BLaER1 (cell line): ENCODE data around the gene CD99L2.

ENCODE experiments used
- H3K27ac ChIP-seq: shearing (Covaris generic); formaldehyde crosslinking; 2 replicates; pipeline ENCODE4 v1.8.1; 2022
- H3K27me3 ChIP-seq: shearing (Covaris generic); formaldehyde crosslinking; 2 replicates; pipeline ENCODE4 v1.8.1; 2022
- H3K36me3 ChIP-seq: shearing (Covaris generic); formaldehyde crosslinking; 2 replicates; pipeline ENCODE4 v1.8.1; 2022
- H3K4me1 ChIP-seq: shearing (Covaris generic); formaldehyde crosslinking; 2 replicates; pipeline ENCODE4 v1.8.1; 2022
- H3K4me2 ChIP-seq: shearing (Covaris generic); formaldehyde crosslinking; 2 replicates; pipeline ENCODE4 v1.8.1; 2022
- H3K4me3 ChIP-seq: shearing (Covaris generic); formaldehyde crosslinking; 2 replicates; pipeline ENCODE4 v1.8.1; 2022
- H3K9ac ChIP-seq: shearing (Covaris generic); formaldehyde crosslinking; 2 replicates; pipeline ENCODE4 v1.8.1; 2022
- H3K9me3 ChIP-seq: shearing (Covaris generic); formaldehyde crosslinking; 2 replicates; pipeline ENCODE4 v1.8.1; 2022
- H4K20me1 ChIP-seq: shearing (Covaris generic); formaldehyde crosslinking; 2 replicates; pipeline ENCODE4 v1.8.1; 2022
- Cebpa-rat ChIP-seq: shearing (Covaris generic); IDR thresholded peaks from 2 replicates; pipeline ENCODE4 v1.8.1; 2022

Gene CD99L2

DNA sequence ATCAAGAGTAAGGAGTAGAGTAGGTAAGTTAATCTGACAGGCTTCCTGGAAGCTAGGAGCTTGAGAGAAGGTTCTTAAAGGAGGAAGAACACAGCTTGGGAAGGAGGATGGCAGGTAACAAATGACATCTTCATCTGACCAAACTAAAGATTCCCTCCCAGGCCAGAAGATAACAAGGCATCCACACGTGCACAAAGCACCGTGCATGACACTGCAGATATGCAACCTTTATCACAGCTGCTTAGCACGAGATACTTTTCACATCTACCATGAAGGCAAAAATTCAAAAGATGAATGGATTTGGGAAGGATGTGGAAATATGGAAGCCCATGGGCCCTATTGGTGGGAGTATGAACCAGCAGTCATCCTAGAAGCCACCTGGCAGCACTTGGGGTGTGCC lies 34.3 kb downstream of the CD99L2 start:
- Histone ChIP-seq H3K27me3 (no peaks in the 10 kb centered on the region), H3K4me2 (no peak overlapping the region), H4K20me1 (no peaks in the 10 kb centered on the region), H3K9me3 (peaks cover 10% of the 10 kb centered on the region), H3K4me3 (no peak overlapping the region), H3K9ac (no peak overlapping the region), H3K4me1 (no peaks in the 10 kb centered on the region), H3K36me3 (no peaks in the 10 kb centered on the region), H3K27ac (no peak overlapping the region)
- TF ChIP-seq Cebpa-rat, result no peak

DNA sequence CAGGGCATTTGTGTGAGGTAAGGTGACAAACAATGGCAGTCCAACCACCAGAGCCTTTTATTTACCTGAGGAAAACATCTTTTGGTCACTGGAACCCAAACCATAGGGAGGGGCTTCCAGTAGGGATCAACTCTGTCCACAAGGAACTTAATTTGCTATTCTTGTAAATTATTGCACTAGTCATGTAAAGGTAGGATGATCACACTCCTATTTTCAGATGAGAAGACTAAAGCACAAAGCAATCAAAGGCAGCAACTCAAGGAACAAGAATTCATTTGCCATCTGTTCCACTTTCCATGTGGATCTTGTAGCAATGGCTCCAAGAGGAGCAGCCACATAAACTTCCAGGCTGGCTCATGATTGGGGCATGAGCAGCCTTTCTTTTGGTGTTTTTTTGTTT lies 35.3 kb downstream of the CD99L2 start:
- no peak overlapping the region for H3K4me3 ChIP-seq
- H3K27ac ChIP-seq, result no peak overlapping the region
- H3K4me2 ChIP-seq, result no peak overlapping the region
- no peak for TF ChIP-seq Cebpa-rat
- no peaks in the 10 kb centered on the region for H4K20me1 ChIP-seq
- no peak overlapping the region for H3K9ac ChIP-seq
- no peaks in the 10 kb centered on the region for H3K27me3 ChIP-seq
- H3K4me1 ChIP-seq, result no peaks in the 10 kb centered on the region
- H3K9me3 ChIP-seq, result peaks cover 10% of the 10 kb centered on the region
- H3K36me3 ChIP-seq, result no peaks in the 10 kb centered on the region

DNA sequence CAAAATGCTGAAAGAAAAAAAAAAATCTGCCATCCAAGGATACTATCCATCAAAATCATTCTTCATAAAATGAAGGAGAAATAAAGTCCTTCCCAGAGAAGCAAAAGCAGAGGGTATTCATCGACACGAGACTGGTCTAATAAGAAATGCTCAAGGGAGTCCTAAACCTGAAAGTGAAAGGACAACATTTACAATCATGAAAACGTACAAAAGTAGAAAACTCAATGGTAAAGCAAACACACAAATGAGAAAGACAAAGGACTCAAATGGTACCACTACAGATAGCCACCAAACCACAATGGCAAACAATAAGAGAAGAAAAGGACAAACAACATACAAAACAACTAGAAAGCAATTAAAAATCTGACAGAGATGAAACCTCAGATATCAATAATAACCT lies 41.0 kb downstream of the CD99L2 start:
- no peak for TF ChIP-seq Cebpa-rat

DNA sequence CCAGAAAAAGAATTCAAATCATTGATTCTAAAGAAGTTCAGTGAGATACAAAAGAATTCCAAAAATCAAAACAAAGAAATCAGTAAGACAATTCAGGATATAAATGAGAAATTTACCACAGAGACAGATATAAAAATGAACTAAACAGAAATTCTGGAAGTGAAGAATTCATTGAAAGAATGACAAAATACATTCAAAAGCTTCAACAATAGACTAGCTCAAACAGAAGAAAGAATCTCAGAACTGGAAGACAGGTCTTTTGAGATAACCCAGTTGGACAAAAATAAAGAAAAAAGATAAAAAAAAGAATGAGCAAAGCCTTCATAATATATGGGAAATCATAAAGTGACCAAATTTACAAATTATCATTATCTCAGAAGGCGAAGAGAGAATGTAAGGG lies 41.7 kb downstream of the CD99L2 start:
- no peak overlapping the region for H3K9ac ChIP-seq
- no peaks in the 10 kb centered on the region for H3K4me1 ChIP-seq
- no peak overlapping the region for H3K4me3 ChIP-seq
- H3K9me3 ChIP-seq, result peaks cover 35% of the 10 kb centered on the region
- no peak overlapping the region for H3K27ac ChIP-seq
- H3K36me3 ChIP-seq, result peaks cover 13% of the 10 kb centered on the region
- H4K20me1 ChIP-seq, result no peaks in the 10 kb centered on the region
- H3K27me3 ChIP-seq, result no peaks in the 10 kb centered on the region
- no peak overlapping the region for H3K4me2 ChIP-seq
- no peak for TF ChIP-seq Cebpa-rat

More for the DNA sequence above, 41.0 kb downstream of the CD99L2 start:
- Histone ChIP-seq H3K27me3 (no peaks in the 10 kb centered on the region), H3K9me3 (peaks cover 35% of the 10 kb centered on the region), H3K4me1 (no peaks in the 10 kb centered on the region), H3K4me3 (no peak overlapping the region), H3K4me2 (no peak overlapping the region), H3K9ac (no peak overlapping the region), H3K36me3 (peaks cover 13% of the 10 kb centered on the region), H3K27ac (no peak overlapping the region), H4K20me1 (no peaks in the 10 kb centered on the region)

DNA sequence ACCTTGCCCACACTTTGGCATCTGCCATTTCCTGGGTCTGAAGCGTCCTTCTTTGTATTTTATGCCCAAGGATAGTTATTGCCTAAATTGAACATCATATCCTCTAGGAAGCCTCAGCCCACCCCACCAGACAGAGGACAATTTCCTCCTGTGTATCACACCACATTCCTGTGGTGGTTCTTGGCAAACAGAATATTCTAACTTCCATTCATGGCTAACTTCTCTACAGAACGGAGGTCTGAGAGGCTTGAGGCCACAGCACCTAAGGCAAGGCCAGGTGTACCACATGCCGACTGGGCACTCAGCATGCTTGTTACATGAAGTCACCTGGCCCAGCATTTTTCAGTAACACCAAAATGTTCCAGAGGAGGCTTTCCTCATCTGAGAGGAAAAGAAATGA lies 42.4 kb downstream of the CD99L2 start:
- Histone ChIP-seq H3K27me3 (no peaks in the 10 kb centered on the region), H3K36me3 (peaks cover 13% of the 10 kb centered on the region), H3K4me3 (no peak overlapping the region), H3K4me2 (no peak overlapping the region), H3K4me1 (no peaks in the 10 kb centered on the region), H3K9ac (no peak overlapping the region), H3K27ac (no peak overlapping the region), H4K20me1 (no peaks in the 10 kb centered on the region), H3K9me3 (peaks cover 31% of the 10 kb centered on the region)
- TF ChIP-seq Cebpa-rat, result no peak

DNA sequence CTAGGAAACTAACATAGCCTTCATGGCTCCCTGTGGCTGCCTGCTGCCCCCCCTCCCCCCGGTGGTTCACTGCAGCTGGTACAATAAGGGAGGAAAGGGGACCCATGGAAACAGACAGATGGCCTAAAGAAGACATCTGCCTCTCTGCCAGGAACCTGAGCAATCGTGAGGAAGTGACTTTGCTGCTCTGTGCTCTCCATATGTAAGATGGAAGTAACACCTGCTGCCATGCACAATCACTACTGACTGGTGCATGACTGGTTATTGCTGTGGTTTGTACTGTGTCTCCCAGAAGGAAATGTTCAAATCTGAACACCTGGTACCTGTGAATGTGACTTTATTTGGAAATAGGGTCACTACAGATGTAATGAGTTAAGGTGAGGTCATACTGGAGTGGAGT lies 43.6 kb downstream of the CD99L2 start:
- H3K4me3 ChIP-seq, result no peak overlapping the region
- H3K4me1 ChIP-seq, result no peaks in the 10 kb centered on the region

DNA sequence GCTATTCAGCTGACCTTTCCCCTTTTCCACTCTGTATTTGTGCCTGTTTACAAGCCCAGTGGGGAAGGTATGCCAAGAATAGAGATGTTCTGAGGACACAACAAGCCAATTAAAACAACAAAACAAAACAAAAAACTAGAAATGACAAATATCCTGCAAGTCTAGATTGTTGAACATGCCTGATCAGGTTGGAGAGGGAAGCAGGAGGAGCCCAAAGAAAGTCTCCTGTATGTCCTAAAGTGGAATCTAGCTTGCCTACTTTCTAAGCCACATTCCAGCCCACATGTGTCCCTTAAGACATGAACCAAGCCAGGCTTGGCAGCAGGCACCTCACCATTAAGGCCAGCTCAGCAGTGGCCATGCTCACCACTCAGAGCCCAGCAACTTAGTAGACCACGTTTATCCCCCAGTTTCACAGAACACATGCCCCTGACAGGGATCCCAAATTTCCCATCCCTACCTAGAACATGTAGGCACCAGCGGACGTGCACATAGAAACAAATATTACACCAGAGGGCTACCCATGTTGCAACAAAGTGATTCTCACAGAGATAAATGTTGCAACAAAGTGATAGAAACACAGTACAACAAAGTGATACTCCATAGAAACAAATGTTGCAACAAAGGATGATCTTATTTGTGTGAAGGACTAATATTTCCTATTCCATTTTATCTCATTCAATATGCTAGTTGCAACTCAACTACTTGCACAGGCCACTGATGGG lies 48.3 kb downstream of the CD99L2 start:
- H3K4me3 ChIP-seq, result no peak overlapping the region
- H3K4me1 ChIP-seq, result peaks cover 7% of the 10 kb centered on the region
- no peak overlapping the region for H3K27ac ChIP-seq
- no peak overlapping the region for H3K4me2 ChIP-seq
- H3K36me3 ChIP-seq, result peaks cover 3% of the 10 kb centered on the region; the same call in 1 of the 2 replicates
- H3K9me3 ChIP-seq, result no peaks in the 10 kb centered on the region
- H4K20me1 ChIP-seq, result no peaks in the 10 kb centered on the region
- no peak overlapping the region for H3K9ac ChIP-seq
- no peaks in the 10 kb centered on the region for H3K27me3 ChIP-seq
- TF ChIP-seq Cebpa-rat, result no peak

More for the DNA sequence above, 43.6 kb downstream of the CD99L2 start:
- H3K27ac ChIP-seq, result no peak overlapping the region
- H3K9ac ChIP-seq, result no peak overlapping the region
- H3K4me2 ChIP-seq, result no peak overlapping the region
- peaks cover 25% of the 10 kb centered on the region for H3K9me3 ChIP-seq
- TF ChIP-seq Cebpa-rat, result no peak
- H3K27me3 ChIP-seq, result no peaks in the 10 kb centered on the region
- no peaks in the 10 kb centered on the region for H4K20me1 ChIP-seq
- H3K36me3 ChIP-seq, result peaks cover 13% of the 10 kb centered on the region

DNA sequence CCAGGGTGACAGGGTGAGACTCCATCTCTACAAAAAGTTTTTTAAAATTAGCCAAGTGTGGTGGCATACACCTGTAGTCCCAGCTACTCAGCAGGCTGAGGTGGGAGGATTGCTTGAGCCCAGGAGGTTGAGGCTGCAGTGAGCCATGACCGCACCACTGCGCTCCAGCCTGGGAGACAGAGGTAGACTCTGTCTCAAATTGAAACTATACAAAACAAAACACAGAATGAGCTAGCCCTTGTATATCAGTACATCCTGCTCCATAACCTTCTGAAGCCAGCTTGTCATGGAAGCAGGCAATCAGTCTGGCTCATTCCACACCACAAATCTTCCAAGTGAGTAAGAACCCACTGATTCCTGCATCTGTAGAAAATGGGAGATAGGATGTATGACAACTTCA lies 49.0 kb downstream of the CD99L2 start:
- Histone ChIP-seq H3K4me1 (peaks cover 7% of the 10 kb centered on the region), H3K4me2 (no peak overlapping the region), H3K9ac (no peak overlapping the region), H3K4me3 (no peak overlapping the region), H3K27ac (no peak overlapping the region), H3K9me3 (no peaks in the 10 kb centered on the region), H4K20me1 (no peaks in the 10 kb centered on the region), H3K36me3 (no peaks in the 10 kb centered on the region), H3K27me3 (no peaks in the 10 kb centered on the region)
- no peak for TF ChIP-seq Cebpa-rat

DNA sequence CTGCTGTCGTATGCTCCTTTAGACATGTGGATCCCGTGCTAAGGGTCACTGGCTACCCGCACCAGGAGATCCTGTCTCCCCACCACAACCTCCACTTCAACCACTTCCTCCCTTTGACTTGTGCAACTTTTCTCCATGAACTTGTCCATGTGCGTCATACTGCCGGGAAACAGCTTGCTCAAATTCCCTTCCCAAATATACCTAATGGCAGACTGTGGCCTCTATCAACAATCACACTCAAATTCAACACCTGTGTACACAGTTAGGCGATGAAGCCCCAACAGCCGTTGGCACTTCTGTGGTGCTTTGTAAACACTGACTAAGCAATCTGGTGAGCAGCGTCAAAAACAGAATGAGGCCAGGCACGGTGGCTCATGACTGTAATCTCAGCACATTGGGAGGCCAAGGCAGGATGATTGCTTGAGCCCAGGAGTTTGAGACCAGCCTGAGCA lies 49.5 kb downstream of the CD99L2 start:
- H4K20me1 ChIP-seq, result no peaks in the 10 kb centered on the region
- no peaks in the 10 kb centered on the region for H3K36me3 ChIP-seq
- no peaks in the 10 kb centered on the region for H3K9me3 ChIP-seq
- no peak overlapping the region for H3K4me3 ChIP-seq
- H3K4me2 ChIP-seq, result no peak overlapping the region
- peaks cover 7% of the 10 kb centered on the region for H3K4me1 ChIP-seq
- no peak overlapping the region for H3K27ac ChIP-seq
- no peak for TF ChIP-seq Cebpa-rat
- no peaks in the 10 kb centered on the region for H3K27me3 ChIP-seq
- H3K9ac ChIP-seq, result no peak overlapping the region

DNA sequence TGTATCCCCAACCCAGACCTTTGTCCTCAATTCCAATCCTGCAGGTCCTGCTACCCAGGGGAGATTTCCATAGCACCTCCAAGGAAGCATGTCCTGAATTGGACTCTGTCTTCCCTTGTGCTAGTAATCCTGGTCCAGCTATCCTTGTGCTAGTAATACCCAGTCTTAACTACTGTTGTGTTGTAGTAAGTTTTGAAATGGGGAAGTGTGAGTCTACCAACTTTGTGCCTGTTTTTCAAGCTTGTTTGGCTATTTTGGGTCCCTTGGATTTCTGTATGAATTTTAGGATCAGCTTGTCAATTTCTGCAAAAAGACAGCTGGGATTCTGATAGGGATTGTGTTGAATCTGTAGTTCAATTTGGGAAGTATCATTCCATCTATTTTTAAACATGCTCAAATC lies 51.4 kb downstream of the CD99L2 start:
- no peak overlapping the region for H3K4me3 ChIP-seq
- no peaks in the 10 kb centered on the region for H3K27me3 ChIP-seq
- H3K9me3 ChIP-seq, result no peaks in the 10 kb centered on the region
- no peaks in the 10 kb centered on the region for H3K36me3 ChIP-seq
- no peak overlapping the region for H3K27ac ChIP-seq
- 0 out of 2 replicates have a peak, but pooled peaks cover 3% of the 10 kb centered on the region for H4K20me1 ChIP-seq
- TF ChIP-seq Cebpa-rat, result no peak
- H3K4me1 ChIP-seq, result peaks cover 7% of the 10 kb centered on the region
- H3K4me2 ChIP-seq, result no peak overlapping the region
- H3K9ac ChIP-seq, result no peak overlapping the region
